Gastrocnemius medialis (tissue), 4 donors: ENCODE data around the gene IRF2. TPM values are rescaled to one million over a fixed set of nuclear protein-coding genes. Genes with fewer than 3 reads are reported as not detected.
A peak's percentile ranks its signal among the peaks of the same experiment; 100 is the strongest.

Experiments
- ATAC-seq, 2 donors: fragments of 150-250 bp; one replicate each; pipeline ENCODE4 v1.9.1; 2016
- DNase-seq, 2 donors: peaks; one replicate each; pipeline ENCODE4 v3.0.0-alpha.2; 2019
- H3K27ac ChIP-seq, 4 donors: fragments of 200-600 bp; sonication (generic); 1 replicate in 1 of 4; 2 replicates in 3 of 4; pipeline ENCODE4 v1.5.1; 2016 to 2018; ENCODE audit warnings: mild to moderate bottlenecking in 2 of 4, moderate library complexity in 1 of 4
- H3K27me3 ChIP-seq, 3 donors: fragments of 200-600 bp; sonication (generic) in 2 of 3; 1 replicate in 1 of 3; 2 replicates in 2 of 3; pipeline versions ENCODE4 v1.5.1 to v1.6.0; 2016 to 2019; ENCODE audit warnings: mild to moderate bottlenecking in 1 of 3, moderate library complexity in 1 of 3
- H3K36me3 ChIP-seq, 2 donors: fragments of 200-600 bp; sonication (generic) in 1 of 2; one replicate each; pipeline ENCODE4 v1.5.1; 2017 to 2018
- H3K4me1 ChIP-seq, 2 donors: fragments of 200-600 bp; sonication (generic) in 1 of 2; one replicate each; pipeline ENCODE4 v1.5.1; 2016 to 2017; ENCODE audit warnings: mild to moderate bottlenecking in 2 of 2
- H3K4me3 ChIP-seq, 4 donors: fragments of 200-600 bp; sonication (generic) in 3 of 4; 1 replicate in 1 of 4; 2 replicates in 3 of 4; pipeline ENCODE4 v1.5.1; 2016 to 2019; ENCODE audit warnings: mild to moderate bottlenecking in 2 of 4
- H3K9me3 ChIP-seq, 3 donors: fragments of 200-600 bp; sonication (generic) in 2 of 3; 1 replicate in 1 of 3; 2 replicates in 2 of 3; pipeline ENCODE4 v1.5.1; 2016 to 2019
- CTCF ChIP-seq, 5 experiments: fragments of 450-650 bp in 3 of 5; fragments of 200-600 bp in 2 of 5; sonication (generic) in 2 of 5; IDR thresholded peaks in 4 of 5; conservative IDR thresholded peaks in 1 of 5; 1 replicate in 4 of 5; 2 replicates in 1 of 5; pipeline ENCODE4 v1.5.1; 2016 to 2019; ENCODE audit warnings: antibody characterized with exemption in 5 of 5, mild to moderate bottlenecking in 3 of 5, moderate library complexity in 3 of 5
- POLR2A ChIP-seq, 2 donors: fragments of 450-650 bp; IDR thresholded peaks; one replicate each; pipeline ENCODE4 v1.6.1; 2017; ENCODE audit warnings: antibody characterized with exemption in 2 of 2, mild to moderate bottlenecking in 2 of 2, moderate library complexity in 2 of 2
- in situ Hi-C, 4 donors: fragments of 200-750 bp; cut with MboI; loops; one replicate each; pipeline versions ENCODE4 v1.15.0 to v1.8.0; 2017; ENCODE audit warnings: low sequenced_read_pairs in 4 of 4
- intact Hi-C: fragments of 100-400 bp; cut with DNase I; formaldehyde crosslinking; loops from one replicate; pipeline ENCODE4 v1.15.1; 2023; ENCODE audit warnings: low total_unique reads
- total RNA-seq, 4 donors: library from RNA; depleted of rRNA; stranded (reverse); fragments of >200 nt; gene quantifications; one replicate each; pipeline versions ENCODE4 v1.1.0 to v1.2.3, GENCODE V29; 2016

Gene IRF2
- total RNA-seq, 4 donors from 2014 or later, result 20.9 to 37.1 (median 32.8) TPM

DNA sequence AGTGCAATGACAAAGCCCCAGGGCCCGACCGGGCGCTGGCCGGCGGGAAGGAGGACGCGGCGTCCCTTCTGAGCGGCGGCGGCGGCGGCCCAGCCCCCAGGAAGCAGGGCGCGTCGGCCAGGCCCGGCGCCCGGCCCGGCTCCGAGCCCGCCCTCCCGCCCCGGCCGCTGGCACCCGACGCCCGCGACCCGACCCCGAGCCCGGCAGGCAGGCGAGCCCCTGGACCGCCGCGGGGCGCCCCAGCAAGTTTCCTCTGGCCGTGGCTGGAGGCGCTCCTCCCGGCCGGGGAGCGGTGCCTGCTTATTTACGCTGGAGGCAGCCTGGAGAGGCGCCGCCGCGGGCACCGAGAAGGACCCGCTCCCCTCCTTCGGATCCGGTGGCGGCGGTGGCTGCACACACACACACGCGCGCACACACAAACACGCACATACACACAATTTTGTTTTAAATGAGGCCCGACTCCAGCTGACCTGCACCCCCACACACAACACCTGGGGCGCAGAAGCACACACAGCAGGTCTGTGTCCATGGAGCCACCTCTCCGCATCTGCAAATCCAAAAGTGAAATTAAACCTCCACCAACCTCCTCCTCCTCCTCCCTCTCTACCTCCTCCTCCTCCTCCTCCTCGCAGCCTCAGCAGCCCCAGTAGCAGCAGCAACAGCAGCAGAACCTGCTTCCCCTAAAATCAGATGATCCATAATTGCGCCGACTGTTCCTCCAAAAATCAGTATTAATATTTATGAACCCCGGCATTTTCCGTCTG, 669 bp downstream of the IRF2 start:
- no peak for TF ChIP-seq CTCF (IDR thresholded peaks at IDR 0.05 in 4 of 5, conservative IDR thresholded peaks at IDR 0.05 in 1 of 5)
- no peak for TF ChIP-seq POLR2A (IDR thresholded peaks at IDR 0.05)
- intact Hi-C loops, result loop anchor here (1.0 to 10.0 kb wide), 7 partner anchors 56 to 351 kb away; partner anchors contain the start of genes ACSL1, CASP3 and PRIMPOL
- DNase-seq, result peak in 1 of 2 donors; percentile 33
- Histone ChIP-seq H3K27me3 (no peaks in the 10 kb centered on the region), H3K27ac (peak overlapping the region; percentile 96 to 100 (median 98)), H3K9me3 (no peaks in the 10 kb centered on the region), H3K4me3 (peak overlapping the region; percentile 83 to 98 (median 86)), H3K4me1 (peaks cover 59 to 62% of the 10 kb centered on the region in 2 donors), H3K36me3 (no peaks in the 10 kb centered on the region)
- ATAC-seq, result peak; percentile 21 to 22
- in situ Hi-C loops, result loop anchor here in 1 of 4 donors (10.0 kb wide), 2 partner anchors 61 to 79 kb away; no protein-coding TSS in a partner anchor

DNA sequence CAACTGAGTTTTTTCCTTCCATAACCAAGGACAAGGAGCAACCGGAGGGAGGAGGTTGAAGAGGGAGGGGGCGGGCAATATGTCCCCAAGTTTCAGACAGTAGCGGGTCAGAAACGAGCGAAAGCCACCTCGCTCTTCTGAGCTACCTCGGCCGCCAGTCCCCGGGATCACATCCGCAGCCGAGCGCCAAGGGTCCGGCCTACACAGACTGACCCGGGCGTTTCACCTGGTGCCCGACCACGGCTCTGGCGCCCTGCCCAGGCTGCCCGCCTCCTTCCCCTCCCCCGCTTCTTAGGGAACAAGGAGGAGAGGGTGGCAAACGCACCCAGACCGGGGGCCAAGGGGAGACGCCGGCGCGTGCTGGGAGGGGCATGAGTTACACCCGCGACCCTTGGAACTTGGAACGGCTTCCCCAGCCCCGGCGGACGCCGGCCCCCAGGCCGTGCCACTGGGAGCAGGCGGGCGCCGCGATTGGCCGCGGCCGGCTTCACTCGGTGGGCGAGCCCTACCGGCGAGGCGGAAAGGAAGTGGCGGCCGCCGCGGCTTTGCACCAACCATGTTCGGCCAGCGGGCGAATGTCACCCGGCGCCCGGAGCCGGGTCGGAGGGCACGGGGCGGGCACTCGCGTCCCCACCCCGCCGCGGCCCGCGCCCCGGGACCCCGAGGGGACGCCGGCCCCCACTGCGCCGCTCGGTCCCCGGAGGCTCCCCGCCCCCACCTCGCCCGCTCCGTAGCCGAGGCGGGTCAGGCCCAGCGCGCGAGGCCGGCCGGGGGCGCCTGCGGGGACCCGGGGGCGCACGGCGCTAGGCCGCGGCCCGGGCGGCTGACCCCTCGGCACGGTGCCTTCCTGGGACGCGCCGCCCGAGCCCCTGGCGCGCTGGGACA, 1.5 kb downstream of the IRF2 start:
- no peaks in the 10 kb centered on the region for H3K27me3 ChIP-seq
- H3K4me1 ChIP-seq, result peaks cover 67 to 70% of the 10 kb centered on the region in 2 donors
- no peaks in the 10 kb centered on the region for H3K9me3 ChIP-seq
- DNase-seq, result peak; percentile 76 to 87
- in situ Hi-C loops (loop anchor here in 1 of 4 donors (10.0 kb wide), 2 partner anchors 62 to 78 kb away; no protein-coding TSS in a partner anchor), intact Hi-C loops (loop anchor here (2.0 to 10.0 kb wide), 3 partner anchors 56 to 352 kb away; partner anchors contain the start of gene ACSL1)
- peak; percentile 47 to 60 for ATAC-seq
- no peaks in the 10 kb centered on the region for H3K36me3 ChIP-seq
- peak overlapping the region; percentile 96 to 100 (median 98) for H3K27ac ChIP-seq
- peak; percentile 79 to 89 for TF ChIP-seq POLR2A (IDR thresholded peaks at IDR 0.05)
- TF ChIP-seq CTCF (IDR thresholded peaks at IDR 0.05 in 4 of 5, conservative IDR thresholded peaks at IDR 0.05 in 1 of 5), result peak in 4 of 5 experiments; percentile 15 to 44 (median 22)
- peak overlapping the region; percentile 83 to 98 (median 86) for H3K4me3 ChIP-seq

DNA sequence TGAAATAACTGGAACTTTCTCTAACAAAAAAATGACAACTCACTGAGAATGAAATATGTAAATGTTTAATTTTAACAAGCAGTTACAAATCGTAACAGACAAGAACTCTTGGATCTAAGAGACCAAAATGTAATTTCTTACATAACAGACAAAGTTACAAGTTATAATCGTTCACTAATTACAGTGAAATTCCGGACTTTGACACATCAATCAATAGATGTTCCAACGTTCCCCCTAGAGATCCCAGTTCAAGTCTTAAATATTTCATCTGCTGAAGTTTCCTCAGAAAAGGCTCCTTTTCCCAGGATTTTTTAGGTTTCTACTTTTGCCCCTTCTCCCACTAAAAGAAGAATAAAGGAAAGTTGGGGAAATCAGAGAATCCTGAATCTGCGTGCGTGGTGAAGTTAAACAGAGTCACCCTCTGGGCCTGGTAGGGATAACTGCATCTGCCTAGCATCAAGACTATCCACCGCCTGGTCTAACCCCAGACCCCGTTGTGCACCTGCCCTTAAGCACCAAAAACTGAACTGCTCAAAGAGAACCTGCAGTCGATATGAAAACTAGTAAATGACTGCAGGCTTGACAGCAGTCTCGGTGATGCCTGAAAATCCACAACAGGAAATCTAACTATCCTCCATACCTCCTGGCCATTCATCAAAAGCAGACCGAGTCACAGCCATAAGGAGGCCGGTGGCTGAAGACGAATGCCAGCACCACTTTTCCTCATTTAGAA, 2.3 kb downstream of the IRF2 start:
- DNase-seq (no peak), ATAC-seq (peak; percentile 2)
- intact Hi-C loops (loop anchor here (2.0 to 10.0 kb wide), 3 partner anchors 55 to 353 kb away; partner anchors contain the start of gene ACSL1), in situ Hi-C loops (loop anchor here in 1 of 4 donors (10.0 kb wide), 2 partner anchors 63 to 77 kb away; no protein-coding TSS in a partner anchor)
- Histone ChIP-seq H3K4me3 (peak overlapping the region; percentile 64 to 98 (median 80)), H3K27ac (peak overlapping the region; percentile 96 to 100 (median 98)), H3K9me3 (no peaks in the 10 kb centered on the region), H3K4me1 (peaks cover 66 to 70% of the 10 kb centered on the region in 2 donors), H3K27me3 (no peaks in the 10 kb centered on the region), H3K36me3 (no peaks in the 10 kb centered on the region)
- no peak for TF ChIP-seq CTCF (IDR thresholded peaks at IDR 0.05 in 4 of 5, conservative IDR thresholded peaks at IDR 0.05 in 1 of 5)
- no peak for TF ChIP-seq POLR2A (IDR thresholded peaks at IDR 0.05)

GRCh38 chr4:184470785-184471110, 3.6 kb downstream of the IRF2 start:
- intact Hi-C loops (loop anchor here (5.0 to 10.0 kb wide), 2 partner anchors 53 to 354 kb away; partner anchors contain the start of gene ACSL1), in situ Hi-C loops (loop anchor here in 1 of 4 donors (10.0 kb wide), 2 partner anchors 64 to 76 kb away; no protein-coding TSS in a partner anchor)

More at GRCh38 chr4:184470785-184471110, 3.6 kb downstream of the IRF2 start:
- peaks cover 64 to 65% of the 10 kb centered on the region in 2 donors for H3K4me1 ChIP-seq
- DNase-seq (no peak), ATAC-seq (no peak)
- H3K4me3 ChIP-seq, result no peak overlapping the region
- H3K36me3 ChIP-seq, result no peaks in the 10 kb centered on the region
- TF ChIP-seq POLR2A (IDR thresholded peaks at IDR 0.05), result no peak
- TF ChIP-seq CTCF (IDR thresholded peaks at IDR 0.05 in 4 of 5, conservative IDR thresholded peaks at IDR 0.05 in 1 of 5), result no peak
- H3K27ac ChIP-seq, result peak overlapping the region in 3 of 4 donors; percentile 98 to 100 (median 99)
- H3K9me3 ChIP-seq, result no peaks in the 10 kb centered on the region
- H3K27me3 ChIP-seq, result no peaks in the 10 kb centered on the region
